Fibroblast of the aortic adventitia (primary cell): Measurements from ENCODE around the gene AKAP13. TPM values are rescaled to one million over a fixed set of nuclear protein-coding genes. Genes with fewer than 3 reads are reported as not detected.

Source experiments
- DNase-seq: peaks from one replicate; pipeline ENCODE4 v3.0.0-alpha.2; 2010; ENCODE audit warnings: low read depth
- H3K4me3 ChIP-seq: 2 replicates; pipeline ENCODE4 v1.5.1; 2011; ENCODE audit warnings: low read depth, mild to moderate bottlenecking, control low read depth, low read length, moderate library complexity
- total RNA-seq: library from RNA; depleted of rRNA; stranded (reverse); fragments of >200 nt; gene quantifications from 2 replicates; pipeline ENCODE4 v1.2.3, GENCODE V29; 2012; ENCODE audit warnings: low replicate concordance
- TF ChIP-seq, protein P1 (sequence below): IDR thresholded peaks from 2 replicates; pipeline ENCODE4 v1.5.1; 2011; ENCODE audit warnings: mild to moderate bottlenecking, low read length, control low read depth, inconsistent platforms; ENCODE audit not compliant: insufficient read depth

Gene AKAP13
- total RNA-seq, 1 donor: 89.9 TPM

DNA sequence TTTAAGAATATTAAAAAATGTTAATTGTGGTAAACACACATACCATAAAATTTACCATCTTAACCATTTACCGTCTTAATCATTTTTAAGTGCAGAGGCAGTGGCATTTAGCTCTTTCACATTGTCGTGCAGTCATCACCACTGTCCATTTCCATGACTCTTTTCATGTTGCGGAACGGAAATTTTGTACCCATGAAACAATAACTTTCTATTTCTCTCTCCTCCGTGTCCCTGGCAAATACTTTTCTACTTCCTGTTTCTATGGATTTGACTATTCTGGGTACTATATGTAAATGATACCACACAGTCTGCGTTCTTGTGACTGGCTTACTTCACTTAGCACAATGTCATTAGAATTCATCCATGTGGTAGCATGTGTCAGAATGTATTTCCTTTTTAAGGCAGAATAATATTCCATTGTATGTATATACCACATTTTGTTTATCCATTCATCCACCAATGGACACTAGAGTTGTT, 27.9 kb downstream of the AKAP13 start:
- TF ChIP-seq, protein P1, sequence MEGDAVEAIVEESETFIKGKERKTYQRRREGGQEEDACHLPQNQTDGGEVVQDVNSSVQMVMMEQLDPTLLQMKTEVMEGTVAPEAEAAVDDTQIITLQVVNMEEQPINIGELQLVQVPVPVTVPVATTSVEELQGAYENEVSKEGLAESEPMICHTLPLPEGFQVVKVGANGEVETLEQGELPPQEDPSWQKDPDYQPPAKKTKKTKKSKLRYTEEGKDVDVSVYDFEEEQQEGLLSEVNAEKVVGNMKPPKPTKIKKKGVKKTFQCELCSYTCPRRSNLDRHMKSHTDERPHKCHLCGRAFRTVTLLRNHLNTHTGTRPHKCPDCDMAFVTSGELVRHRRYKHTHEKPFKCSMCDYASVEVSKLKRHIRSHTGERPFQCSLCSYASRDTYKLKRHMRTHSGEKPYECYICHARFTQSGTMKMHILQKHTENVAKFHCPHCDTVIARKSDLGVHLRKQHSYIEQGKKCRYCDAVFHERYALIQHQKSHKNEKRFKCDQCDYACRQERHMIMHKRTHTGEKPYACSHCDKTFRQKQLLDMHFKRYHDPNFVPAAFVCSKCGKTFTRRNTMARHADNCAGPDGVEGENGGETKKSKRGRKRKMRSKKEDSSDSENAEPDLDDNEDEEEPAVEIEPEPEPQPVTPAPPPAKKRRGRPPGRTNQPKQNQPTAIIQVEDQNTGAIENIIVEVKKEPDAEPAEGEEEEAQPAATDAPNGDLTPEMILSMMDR: no peak
- DNase-seq: no peak
- no peak overlapping the region for H3K4me3 ChIP-seq

DNA sequence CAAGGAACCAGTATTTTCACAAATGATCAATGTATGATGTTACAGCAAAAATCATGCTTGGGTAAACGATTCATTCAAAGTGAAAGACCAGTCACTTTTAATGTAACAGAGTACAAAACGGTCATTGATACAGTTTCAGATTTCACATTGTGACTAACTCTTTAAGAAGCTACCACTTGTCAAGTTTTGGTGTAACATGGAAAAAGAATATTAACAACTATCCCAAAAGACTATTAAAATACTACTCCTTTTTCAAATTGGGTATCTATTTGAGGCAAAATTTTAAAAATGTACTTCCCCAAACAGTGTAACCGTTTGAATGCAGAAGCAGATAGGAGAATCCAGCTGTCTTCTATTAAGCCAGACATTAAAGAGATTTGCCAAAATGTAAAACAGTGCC, 31.7 kb downstream of the AKAP13 start:
- TF ChIP-seq, protein P1: no peak
- DNase-seq: peak; percentile 42
- H3K4me3 ChIP-seq: no peak overlapping the region

DNA sequence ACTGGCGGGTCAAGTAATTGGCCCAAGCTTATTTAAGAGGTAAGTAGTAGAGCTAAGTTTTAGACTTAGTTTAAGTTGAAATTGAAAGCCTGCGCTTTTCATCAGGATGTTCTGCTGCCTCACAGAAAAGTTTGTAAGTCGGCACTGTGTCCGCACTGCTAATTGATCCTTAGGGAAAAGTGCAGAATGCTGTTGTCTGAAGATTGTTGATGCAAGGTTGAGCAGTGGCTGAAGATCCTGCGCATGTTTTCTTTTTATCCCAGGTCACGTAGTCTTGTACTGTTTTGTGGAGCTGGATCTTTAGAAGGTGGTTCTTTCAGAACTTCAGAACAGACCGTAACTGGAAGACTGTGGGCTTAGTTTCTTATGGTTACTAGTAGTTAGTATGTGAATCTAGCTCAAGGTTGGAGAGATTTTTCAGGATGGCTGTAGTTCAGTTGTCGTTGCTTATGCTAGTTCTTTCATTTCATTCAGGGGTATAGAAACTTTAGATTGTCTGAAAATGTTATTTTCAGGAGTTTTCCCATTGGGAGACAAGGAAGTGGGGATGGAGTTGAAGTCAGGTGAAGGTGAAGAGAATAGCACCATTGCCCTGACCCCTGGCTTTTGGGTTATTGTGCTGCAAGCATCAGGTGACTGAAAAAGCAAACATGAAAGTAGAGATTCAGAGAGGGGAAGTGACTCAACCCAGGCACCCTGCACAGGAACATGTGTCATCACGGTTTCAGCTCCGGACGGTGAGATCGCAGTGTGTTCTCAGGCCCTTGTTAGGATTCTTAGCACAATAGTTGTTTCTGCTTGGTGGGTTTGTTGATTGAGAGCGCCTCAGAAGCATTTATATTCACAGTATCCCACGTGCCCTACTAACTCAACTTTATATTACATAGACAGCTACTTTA, 32.8 kb downstream of the AKAP13 start:
- TF ChIP-seq, protein P1: no peak
- DNase-seq: peak; percentile 76
- peak overlapping the region; percentile 40 for H3K4me3 ChIP-seq

DNA sequence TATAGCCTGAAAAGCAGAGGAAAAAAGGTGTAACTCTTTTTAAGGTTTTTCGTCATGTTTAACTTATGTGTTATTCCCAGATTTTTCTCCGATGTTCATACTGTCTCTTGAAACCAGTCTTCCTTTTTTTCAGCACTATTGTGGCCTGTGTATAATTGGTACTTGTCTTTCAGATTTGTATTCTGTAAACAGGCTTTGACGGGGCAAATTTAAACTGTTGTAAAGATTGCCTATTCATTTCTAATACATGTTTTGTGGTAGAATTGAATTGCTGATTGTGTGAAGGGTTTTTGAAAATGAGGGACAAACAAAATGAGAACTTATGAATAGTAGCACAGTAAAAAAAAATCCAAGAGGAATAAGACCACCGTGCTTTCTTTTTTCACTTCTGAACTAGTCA, 33.6 kb downstream of the AKAP13 start:
- TF ChIP-seq, protein P1: no peak
- DNase-seq: no peak
- H3K4me3 ChIP-seq: no peak overlapping the region

DNA sequence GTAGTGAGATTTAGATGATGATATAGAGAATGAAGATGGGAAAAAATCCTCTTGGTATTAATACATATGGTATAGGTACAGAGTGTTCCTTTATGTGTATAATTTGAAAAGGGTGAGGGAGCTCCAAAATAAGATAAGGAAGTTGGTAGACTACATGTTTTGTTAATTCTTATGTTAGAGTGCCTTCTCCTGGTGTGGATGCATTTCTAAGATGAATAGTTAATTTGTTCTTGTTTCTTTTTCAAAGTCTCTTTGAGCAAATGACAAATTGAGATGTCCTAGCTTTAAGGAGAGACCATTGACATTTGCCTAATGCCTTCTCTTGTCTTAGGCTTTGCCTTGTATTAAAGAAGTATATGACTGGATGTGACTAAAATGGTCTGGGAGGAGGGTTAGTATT, 34.1 kb downstream of the AKAP13 start:
- H3K4me3 ChIP-seq: no peak overlapping the region
- peak; percentile 70 for DNase-seq
- TF ChIP-seq, protein P1: no peak

DNA sequence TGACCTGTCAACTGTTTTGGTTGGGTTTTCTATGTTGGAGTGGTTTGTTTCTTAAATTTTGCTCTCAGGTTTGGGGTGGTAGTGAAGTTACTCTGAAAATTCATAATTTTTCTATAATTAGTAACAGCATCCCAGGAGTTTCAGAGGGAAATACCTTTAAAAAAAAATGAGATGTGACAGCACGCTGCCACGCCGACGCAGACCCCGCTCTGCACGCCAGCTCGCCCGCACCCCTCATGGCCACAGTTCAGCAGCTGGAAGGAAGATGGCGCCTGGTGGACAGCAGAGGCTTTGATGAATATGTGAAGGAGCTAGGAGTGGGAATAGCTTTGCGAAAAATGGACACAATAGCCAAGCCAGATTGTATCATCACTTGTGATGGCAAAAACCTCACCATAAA, 34.6 kb downstream of the AKAP13 start:
- H3K4me3 ChIP-seq: no peak overlapping the region
- TF ChIP-seq, protein P1: no peak
- no peak for DNase-seq
